GM19468 (cell line): ENCODE data around the gene UGT1A6.

Source experiments
- ATAC-seq: cut with Tn5 transposase; IDR thresholded peaks from one replicate; pipeline ENCODE4 v1.9.1; 2021; ENCODE audit warnings: mild to moderate bottlenecking, moderate library complexity, moderate number of reproducible peaks; ENCODE audit not compliant: unreplicated experiment; ENCODE audit errors: extremely low read depth

Gene UGT1A6

GRCh38 chr2:233795735-233796171, 103.1 kb downstream of the UGT1A6 start:
- no peak for ATAC-seq

GRCh38 chr2:233796254-233796653, 103.6 kb downstream of the UGT1A6 start:
- no peak for ATAC-seq

- ATAC-seq = no peak
These were observed 105.8 kb downstream of the UGT1A6 start for GRCh38 chr2:233798335-233799086.

- ATAC-seq = no peak
These were observed 106.5 kb downstream of the UGT1A6 start for GRCh38 chr2:233799087-233799665.

- ATAC-seq = no peak
These were observed 107.0 kb downstream of the UGT1A6 start for GRCh38 chr2:233799716-233800115.

- no peak for ATAC-seq
These were observed 107.5 kb downstream of the UGT1A6 start for GRCh38 chr2:233800208-233800607.

GRCh38 chr2:233801357-233802131, 108.9 kb downstream of the UGT1A6 start:
- ATAC-seq = no peak

- ATAC-seq = no peak
These were observed 109.6 kb downstream of the UGT1A6 start for GRCh38 chr2:233802132-233802815.

GRCh38 chr2:233803292-233803911, 110.7 kb downstream of the UGT1A6 start:
- no peak for ATAC-seq

- no peak for ATAC-seq
These were observed 111.3 kb downstream of the UGT1A6 start for GRCh38 chr2:233803994-233804393.

- no peak for ATAC-seq
These were observed 114.7 kb downstream of the UGT1A6 start for GRCh38 chr2:233807215-233807865.

GRCh38 chr2:233807966-233808935, 115.6 kb downstream of the UGT1A6 start:
- ATAC-seq = no peak

- no peak for ATAC-seq
These were observed 117.7 kb downstream of the UGT1A6 start for GRCh38 chr2:233810385-233810784.

- no peak for ATAC-seq
These were observed 118.4 kb downstream of the UGT1A6 start for GRCh38 chr2:233811087-233811486.

GRCh38 chr2:233811732-233812131, 119.0 kb downstream of the UGT1A6 start:
- no peak for ATAC-seq

- no peak for ATAC-seq
These were observed 120.8 kb downstream of the UGT1A6 start for GRCh38 chr2:233813236-233814055.

GRCh38 chr2:233814056-233814835, 121.6 kb downstream of the UGT1A6 start:
- no peak for ATAC-seq
